Putamen (tissue), 1 donor: ENCODE data around the gene SWAP70.
A peak's percentile ranks its signal among the peaks of the same experiment; 100 is the strongest.

Source experiments
- DNase-seq: peaks from one replicate; pipeline ENCODE4 v3.0.0-alpha.2; 2016; ENCODE audit warnings: low spot score

SWAP70 gene

DNA sequence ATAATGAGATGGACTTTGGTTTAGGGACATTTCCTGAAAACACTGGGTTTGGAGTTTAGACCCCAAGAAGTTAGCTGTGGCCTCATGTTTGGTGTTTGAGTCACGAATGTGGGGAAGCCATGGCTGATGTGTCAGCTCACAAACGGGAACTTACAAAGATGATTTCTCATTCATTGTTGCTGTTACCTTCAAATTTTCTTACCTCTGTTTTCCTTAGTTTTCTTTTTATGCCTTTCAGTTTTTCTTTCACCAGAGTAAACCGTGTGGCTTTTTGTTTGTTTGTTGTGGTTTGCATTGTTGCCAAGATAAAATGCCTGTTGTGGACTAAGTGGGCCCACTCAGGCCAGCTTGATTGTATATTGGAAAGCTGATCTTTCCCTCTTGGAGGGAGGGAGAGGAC, 89.1 kb downstream of the SWAP70 start:
- no peak for DNase-seq

DNA sequence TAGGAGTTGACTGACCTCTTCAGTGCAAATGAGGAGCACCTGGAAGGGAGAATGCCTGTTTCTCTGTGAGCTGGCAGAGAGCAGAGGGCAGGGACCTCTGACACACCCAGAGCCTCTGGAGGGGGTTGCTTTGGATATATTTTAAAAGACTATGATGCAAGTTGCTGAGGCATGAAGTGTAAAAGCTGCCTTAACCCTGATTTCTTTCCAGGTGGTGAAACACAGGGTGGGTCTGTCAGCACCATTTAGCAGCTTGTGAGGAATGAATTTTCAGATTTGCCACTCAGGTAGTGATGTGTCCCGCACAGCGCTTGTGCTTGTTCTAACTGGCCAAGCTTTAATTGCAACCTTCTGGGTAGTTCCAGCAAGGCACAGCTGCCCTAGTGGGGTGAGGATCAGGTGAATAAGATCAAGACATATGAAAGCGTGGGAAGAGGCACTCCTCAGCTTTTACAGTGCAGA, 90.2 kb downstream of the SWAP70 start:
- DNase-seq = no peak

DNA sequence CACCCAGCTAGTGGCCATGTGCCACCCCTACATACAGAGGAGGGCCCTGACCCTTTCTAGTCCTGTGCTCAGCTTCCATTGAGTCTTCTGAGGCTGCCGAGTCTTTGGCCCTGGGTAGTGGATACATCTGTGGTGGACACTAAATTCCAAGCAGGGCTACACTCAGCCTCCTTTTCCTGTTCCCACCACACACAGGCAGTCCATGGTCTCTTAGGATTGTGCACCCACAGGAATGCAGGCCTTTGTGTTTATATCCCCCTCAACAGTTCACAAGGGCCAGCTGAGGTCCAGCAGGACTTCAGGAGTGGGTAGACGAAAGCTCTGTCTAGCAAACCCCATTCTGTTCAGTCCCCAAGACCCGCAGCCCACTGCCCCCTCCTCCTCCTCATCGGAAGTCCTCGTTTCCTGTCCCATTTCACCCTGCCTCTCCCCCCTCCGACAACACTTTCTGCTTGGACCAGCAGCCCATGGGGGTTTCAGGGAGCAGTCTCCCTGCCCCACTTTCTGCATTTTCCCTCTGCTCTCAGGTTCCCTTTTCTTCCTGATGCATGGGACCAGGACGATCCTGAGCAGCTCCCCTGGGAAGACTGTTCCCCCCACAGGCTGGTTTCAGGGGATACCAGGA, 91.8 kb downstream of the SWAP70 start:
- DNase-seq = no peak

DNA sequence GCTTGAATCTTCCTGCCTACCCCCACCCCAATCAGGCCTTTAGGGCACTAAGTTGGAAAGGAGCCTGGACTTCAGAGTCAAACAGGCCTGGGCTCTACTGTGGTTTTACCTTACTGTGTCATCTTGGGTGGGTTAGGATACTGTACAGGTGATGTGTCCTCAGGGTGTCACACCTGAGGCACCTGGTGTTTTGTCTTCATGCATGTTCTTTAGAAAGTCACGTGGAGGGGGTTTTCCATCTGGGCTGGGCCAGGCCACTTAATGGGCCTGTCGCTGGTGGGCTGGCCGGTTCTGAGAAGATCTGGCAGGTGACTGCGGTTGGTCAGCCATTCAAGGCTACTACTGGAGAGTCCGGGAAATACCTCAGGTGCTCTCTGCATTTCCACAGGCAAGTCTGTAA, 92.6 kb downstream of the SWAP70 start:
- no peak for DNase-seq

GRCh38 chr11:9756878-9757277, 93.0 kb downstream of the SWAP70 start:
- no peak for DNase-seq

DNA sequence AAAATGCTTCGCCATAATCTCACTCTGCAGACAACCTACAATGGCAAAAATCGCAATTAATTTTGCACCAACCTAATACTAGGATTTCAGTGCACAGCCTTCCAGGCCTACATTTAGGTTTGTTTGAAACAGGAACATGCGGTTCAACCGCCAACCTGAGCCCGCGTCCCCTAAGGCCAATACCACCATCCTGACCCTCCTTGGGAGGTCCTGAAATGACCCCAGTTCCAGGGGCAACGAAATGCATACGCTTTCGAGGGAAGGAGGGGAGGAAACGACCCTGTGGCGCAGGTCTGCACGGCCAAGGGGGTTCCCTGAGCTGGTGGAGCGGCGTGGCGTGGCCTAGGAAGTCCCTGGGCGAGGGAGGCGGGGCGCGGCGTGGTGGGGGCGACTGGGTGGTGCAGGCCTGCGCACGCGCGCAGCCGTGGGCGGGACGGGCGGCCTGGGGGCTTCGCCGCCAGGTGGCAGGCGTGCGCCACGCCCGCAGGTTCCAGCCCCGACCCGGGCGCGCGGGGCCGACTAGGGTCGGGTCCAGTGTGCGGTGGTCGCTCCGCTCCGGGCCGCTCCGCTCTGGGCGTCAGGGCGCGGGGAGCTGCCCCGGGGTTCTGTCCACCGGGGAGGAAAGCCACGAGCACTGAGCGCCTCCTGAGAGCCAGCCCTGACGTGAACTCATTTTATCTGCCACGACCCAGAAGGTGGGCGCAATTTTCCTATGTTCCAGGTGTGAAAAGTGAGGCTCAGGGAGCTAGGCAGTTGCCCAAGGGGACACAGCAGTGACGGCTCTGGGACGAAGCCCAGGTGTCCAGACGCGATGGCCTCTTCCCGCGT, 94.1 kb downstream of the SWAP70 start:
- DNase-seq = peak; percentile 83

DNA sequence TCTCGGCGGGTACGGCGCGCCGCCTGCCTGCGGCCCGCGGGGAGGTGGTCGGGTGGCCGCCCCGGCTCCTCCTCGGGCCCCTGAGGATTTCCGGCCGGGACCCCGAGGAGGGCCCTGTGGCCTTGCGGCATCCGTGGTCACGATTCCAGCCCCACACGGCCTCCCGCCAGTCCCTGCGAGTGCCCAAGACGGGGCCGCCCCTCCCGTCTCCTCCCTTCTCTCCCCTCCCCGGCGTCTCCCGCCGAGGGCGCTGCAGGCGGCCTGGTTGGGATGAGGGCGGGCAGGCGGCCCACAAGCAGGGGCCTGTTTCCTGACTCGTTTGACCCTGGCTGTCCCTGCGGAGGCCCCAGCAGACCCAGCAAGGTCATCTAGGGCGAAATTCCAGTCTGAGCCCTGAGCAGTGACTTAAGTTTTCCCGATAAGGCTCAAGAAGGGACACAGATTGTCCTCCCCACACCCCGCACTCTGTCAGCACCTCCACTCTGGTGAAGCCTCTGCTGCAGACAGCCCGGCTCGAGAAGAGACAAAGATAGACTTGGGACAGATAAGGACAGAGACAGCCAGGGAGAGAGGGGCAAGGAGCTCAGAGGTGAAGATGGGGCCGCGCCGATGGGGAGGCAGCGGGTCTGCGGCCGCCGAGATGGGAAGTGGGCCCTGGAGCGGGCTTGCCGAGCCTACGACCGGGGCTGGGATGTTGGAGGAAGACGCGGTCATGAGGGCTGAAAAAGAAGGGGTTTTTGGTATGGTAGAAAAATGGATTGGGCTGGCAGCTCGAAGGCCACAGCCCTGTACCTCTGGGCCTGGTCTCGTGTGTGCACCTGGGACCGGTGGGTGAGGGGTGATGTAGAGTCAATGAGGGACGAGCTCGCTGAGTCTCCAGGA, 95.0 kb downstream of the SWAP70 start:
- DNase-seq = no peak

DNA sequence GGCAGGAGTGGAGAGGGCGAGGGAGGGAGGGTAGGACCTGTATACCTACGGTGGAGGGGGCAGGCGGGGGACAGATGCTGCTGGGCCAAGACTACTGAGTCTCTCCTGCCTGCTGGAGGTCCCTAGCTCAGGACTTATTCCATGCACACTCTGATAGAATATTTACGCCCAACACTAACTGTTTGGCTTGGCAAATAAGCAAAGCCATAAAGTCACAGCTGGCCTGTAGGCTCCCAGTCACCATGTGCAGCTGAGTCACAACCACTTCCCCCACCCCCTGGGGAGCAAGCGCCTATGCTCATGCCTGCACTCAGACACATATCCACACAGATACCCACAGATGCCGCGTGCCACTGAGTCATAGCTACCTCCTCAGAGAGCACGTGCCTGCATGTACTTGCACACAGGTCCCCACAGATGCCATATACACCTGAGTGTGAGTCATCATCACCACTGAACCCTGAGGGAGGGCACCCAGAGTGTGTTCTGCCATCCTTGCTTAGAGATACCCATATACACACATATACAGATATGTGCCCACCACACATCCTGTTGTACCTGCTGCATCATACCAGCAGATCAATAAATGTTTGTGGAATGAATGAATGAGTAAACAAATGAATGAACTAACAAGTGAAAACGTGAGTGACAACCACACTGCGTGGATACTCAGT, 95.8 kb downstream of the SWAP70 start:
- peak; percentile 70 for DNase-seq

DNA sequence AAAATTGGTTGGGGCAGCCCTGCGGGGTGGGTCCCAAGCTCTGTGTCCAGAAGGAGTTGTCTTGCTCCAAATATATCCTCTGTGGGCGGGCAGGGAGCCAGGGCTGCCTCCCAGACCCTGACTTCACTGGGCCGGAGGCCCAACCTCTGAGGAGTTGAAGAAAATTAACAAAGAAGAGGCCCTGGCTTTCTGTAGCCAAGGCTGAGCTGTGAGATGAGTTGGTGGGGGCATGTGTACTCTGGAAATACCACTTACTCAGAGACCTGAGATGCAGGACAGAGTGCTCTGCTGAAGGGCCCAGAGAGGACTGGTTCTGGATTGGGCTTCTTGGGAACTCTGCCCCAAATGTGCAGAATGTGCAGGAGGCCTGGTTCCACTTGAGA, 96.3 kb downstream of the SWAP70 start:
- no peak for DNase-seq

- no peak for DNase-seq
Measured at GRCh38 chr11:9761441-9761945, 97.6 kb downstream of the SWAP70 start.

- no peak for DNase-seq
Measured at GRCh38 chr11:9762531-9762930, 98.7 kb downstream of the SWAP70 start.

DNA sequence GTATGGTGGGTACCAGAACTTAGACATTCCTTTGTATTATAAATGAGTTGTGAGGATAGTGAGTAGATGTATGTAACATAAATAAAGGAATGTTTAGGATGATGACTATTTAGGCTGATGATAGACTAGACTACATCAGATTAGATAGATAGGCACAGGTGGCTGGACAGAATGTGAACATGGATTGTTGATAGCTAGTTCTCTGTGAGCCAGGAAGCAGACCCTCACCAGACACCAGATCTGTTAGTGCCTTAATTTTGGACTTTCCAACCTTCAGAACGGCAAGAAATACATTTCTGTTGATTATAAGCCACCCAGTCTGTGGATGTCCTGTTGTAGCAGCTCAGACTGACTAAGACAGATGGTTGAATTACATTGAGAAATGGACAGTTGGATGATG, 99.4 kb downstream of the SWAP70 start:
- DNase-seq = no peak

- no peak for DNase-seq
Measured at GRCh38 chr11:9765320-9766101, 101.6 kb downstream of the SWAP70 start.

GRCh38 chr11:9769621-9770020, 105.7 kb downstream of the SWAP70 start:
- DNase-seq = no peak

GRCh38 chr11:9771071-9771511, 107.2 kb downstream of the SWAP70 start:
- no peak for DNase-seq

GRCh38 chr11:9772218-9772617, 108.3 kb downstream of the SWAP70 start:
- DNase-seq = no peak

DNA sequence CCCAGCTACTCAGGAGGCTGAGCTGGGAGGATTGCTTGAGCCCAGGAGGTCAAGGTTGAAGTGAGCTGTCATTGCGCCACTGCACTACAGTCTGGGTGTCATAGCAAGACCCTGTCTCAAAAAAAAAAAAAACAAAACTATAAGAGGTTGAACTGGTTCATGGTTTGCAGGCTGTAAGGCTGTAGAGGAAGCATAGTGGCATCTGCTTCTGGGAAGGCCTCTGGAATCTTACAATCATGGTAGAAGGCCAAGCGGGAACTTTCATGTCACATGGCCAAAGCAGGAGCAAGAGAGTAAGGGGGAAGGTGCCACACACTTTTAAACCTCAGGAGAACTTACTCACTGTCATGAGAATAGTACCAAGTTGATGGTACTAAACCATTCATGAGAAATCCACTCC, 109.6 kb downstream of the SWAP70 start:
- DNase-seq = no peak

- no peak for DNase-seq
Measured at GRCh38 chr11:9774109-9774508, 110.2 kb downstream of the SWAP70 start.

DNA sequence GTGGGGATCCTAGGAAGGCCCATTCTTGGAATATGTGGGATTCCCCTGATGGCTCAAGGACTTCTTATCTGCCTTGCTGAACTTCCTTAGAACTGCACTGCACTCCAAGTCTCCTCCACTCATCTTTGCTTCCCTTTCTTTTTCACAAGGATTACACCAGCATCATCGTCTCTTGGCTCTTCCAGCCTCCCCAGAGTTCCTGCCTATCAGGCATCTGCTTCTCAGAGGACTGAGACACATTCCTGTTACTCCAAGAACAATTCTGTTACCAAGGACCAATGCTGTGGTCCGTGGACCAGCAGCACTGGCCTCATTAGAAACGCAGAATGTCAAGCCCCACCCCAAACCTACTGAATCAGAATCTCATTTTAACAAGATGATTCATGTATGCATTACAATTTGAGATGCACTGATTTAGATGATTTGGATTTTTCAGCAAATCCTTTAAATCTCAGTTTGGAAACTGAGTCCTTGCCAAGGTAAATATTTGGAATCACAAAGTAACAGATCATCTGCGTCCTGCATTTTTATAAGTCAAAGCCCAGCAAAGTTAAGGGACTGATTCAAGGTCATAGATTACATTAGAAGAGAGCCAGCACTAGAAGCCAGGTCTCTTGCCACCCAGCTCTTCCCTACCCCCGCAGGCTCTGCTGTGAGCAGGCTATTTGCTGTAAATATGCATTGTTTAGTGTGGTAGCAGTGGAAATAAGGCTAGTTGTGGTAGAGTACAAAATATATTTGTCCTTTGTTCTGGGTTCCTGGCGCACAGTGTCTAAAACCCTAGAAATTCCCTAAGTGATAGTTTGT, 110.9 kb downstream of the SWAP70 start:
- DNase-seq = no peak

- DNase-seq = no peak
Measured at GRCh38 chr11:9775398-9775779, 111.5 kb downstream of the SWAP70 start.
